Activated CD4-positive, alpha-beta T cell treated with anti-CD3 and anti-CD28 coated beads, Interleukin-2, amount 50 U/mL, for 4 hours (primary cell): Measurements from ENCODE around the gene RBM15B.
"Not testable (repeated sequence)": the region's sequence is repeated elsewhere in the genome, so short reads cannot be mapped to it uniquely, and the experiment has no call there.

Experiments used
- DNase-seq, 2 experiments: peaks; one replicate each; pipeline ENCODE4 v3.0.0-alpha.2; 2020

Gene RBM15B

DNA sequence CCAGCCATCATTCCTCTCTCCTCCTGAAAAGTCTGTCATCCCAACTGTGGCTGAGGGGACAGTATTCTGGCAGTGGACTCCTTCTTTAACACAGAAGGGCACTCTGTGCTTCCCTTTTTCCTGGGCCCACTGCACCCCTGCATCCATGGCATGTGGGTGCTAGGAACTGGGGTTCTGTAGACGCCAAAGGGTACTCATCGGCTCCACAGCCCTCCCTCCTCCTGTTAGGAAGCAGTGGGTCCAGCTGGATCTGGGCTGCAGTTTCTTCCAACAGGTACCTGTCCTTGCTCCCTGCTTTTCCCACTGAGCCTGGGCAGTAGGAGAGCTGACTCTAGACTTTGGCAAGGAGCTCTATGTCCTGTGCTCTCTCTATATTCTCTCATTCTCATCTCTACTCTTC is 12.4 kb upstream of the RBM15B start:
- DNase-seq, result no peak

DNA sequence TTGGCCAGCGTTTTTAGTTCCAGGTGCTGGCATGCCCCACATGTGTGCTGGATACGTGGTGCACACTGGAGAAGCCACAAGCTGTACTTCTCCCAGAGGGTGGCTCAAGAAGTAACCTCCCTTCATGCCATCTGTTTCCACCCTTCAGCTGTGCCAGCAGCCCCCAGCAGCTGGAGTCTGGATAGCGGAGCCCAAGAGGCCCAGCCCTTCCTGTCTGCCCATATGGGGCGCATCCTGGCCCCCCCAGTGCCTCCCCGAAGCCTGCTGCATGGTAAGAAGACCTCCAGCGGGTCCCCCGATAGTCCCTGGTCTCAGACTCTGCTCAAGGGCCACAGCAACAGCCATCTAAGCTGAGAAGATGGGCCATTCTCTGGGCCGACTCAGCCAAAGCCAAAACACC is 11.8 kb upstream of the RBM15B start:
- DNase-seq, result no peak

DNA sequence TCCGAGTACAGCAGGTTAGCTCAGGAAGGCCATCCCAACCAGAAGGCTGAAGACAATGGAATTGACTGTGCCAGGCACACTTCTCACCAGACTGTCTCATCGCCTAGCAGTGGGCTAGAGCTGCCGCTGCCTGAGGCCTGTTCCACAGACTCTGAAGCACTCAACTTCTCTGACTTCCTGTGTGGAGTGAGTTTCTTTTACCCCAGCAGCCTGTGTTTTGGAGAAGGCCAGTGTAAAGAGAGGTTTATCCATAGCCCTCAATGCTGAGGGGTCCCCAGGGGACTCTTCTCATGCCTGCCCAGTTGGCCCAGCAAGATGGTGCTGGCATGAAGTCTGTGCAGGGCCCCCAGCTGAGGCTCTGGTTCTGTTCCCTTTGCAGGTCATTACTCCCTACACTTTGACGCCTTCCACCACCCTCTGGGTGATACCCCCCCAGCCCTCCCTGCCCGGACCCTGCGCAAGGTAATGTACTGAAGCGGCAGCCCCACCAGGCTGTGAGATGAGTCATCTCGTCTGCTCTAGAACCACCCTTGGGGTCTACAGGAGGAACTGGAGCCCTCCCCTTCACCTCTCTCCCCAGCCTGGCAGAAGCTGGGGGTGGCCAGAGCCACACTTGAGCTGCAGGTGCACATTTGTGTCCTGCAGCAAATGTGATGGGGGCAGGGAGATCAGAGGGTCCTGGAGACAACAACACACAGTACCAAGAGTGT is 11.2 kb upstream of the RBM15B start:
- DNase-seq, result no peak

DNA sequence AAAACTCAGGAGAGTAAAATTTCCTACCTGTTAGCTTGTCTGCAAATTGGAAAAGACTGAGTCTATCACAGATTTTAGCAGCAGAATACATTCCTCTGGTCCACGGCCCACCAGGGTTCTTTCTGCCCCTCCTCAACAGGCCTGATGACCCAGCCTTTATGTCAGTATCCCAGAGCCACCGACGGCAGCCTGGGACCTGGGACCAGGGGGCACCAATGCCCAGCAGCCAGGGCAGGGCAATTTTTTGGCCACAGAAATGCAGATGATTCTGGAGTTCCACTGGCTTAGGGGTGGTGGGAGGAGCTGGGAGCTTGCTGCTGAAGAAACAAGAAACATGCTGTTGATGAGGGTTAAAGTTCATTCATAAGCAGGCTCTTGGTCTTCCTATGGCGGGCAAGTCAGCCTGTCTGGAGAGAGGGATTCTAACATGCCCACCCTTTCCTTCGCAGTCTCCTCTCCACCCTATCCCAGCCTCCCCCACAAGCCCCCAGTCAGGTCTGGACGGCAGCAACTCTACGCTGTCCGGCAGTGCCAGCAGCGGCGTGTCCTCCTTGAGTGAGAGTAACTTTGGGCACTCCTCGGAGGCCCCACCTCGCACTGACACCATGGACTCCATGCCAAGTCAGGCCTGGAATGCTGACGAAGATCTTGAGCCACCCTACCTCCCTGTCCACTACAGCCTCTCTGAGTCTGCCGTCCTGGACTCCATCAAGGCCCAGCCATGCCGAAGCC is 10.3 kb upstream of the RBM15B start:
- DNase-seq, result no peak

DNA sequence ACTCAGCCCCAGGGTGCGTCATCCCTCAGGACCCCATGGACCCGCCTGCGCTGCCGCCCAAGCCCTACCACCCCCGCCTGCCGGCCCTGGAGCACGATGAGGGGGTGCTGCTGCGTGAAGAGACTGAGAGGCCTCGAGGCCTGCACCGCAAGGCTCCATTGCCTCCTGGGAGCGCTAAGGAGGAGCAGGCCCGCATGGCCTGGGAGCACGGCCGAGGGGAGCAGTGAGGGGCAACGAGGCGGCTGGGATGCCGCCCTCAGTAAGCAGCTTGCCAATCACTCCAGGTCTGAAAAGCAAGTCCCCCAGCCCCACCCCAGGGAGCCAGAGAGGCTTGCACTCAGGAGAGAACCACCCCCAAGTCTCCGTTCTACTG is 9.8 kb upstream of the RBM15B start:
- no peak for DNase-seq

DNA sequence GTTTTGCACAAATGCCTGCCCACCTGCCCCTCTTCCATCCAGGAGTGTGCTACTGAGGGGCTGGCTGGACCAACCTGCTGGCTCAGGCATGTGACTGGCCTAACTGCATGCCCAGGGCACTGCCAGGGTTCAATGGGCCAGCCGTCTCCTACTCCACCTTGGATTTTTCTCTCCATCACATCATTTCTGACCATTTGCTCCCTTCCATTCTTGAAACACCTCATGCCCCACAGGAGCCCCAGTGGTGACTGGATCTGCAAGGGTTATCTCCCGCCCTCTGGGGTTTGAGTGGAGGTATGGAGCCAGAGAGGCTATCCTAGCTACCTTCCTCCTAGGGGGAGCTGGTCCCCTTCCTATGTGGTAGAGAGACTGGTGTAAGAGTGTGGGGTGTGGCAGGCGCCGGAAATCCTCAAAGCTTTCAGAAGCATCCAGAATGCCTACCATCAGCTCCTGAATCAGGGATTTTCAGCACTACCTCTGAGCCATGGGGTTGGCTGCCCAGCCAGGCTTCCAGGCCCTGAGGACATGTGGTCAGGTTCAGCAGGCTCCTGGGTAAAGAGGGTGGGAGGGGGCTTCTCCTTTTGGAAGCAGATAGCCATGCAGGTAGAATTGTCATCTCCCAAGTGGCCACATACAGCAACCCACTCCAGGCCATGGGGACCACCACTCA is 8.9 kb upstream of the RBM15B start:
- no peak for DNase-seq

DNA sequence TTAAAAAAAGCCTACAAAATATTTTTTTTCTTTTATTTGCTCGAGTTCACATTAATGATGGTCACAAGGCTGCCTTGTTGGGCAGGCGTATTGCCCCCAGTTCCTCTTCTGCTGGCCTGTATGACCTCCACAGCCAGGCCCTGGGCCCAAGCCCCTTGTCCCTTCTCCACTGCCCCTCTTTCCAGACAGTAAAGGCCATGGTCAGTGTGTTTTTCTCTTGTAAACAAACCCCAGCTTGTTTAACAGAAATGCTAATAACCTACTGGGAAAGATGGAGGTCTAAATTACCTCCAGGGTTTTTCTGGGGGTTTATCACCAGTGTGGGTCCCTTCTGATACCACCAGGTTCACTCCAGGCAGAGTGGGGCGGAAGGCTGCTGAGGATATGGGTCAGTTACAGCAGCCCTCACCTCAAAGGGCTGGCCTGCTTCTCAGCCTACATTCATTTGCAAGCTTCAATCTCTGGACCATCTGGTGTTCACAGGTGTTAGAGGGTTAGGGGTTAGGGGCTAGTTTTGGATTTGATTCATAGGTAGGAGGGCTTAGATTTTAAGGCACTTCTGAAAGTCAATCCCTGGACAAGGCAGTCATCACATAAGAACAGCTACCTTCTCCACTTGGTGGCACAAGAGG is 8.0 kb upstream of the RBM15B start:
- DNase-seq, result no peak

DNA sequence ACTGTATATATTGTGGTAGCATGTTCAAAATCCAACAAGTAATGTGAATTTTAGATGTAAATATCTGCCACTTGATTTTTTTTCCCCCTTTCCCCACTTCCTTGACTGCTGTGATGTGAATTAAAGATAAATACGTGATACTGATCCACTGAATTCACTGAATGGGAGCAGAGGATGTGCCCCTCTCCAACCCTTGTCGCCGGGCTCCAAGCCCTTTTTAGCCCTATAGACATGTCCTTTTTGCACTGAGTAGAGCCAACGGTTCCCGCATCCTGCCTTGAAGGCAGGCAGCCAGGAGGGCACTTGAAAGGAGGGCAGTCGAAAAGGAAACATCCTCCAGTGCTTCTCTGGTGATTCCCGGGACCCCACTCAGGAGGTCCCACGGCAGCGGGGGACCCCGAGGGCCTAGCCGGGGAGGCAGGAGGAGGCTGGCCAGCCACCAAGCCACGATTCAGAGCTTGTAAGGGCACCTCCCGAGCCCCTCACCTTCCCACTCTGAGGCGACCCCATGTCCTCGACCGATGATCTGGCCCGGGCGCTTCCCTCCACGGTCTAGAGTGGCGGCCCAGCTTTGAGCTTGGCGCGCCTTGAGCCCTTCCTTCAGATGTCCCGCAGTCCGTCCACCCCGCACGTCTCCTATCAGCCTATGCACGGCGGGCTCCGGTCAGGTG is 6.9 kb upstream of the RBM15B start:
- no peak for DNase-seq

DNA sequence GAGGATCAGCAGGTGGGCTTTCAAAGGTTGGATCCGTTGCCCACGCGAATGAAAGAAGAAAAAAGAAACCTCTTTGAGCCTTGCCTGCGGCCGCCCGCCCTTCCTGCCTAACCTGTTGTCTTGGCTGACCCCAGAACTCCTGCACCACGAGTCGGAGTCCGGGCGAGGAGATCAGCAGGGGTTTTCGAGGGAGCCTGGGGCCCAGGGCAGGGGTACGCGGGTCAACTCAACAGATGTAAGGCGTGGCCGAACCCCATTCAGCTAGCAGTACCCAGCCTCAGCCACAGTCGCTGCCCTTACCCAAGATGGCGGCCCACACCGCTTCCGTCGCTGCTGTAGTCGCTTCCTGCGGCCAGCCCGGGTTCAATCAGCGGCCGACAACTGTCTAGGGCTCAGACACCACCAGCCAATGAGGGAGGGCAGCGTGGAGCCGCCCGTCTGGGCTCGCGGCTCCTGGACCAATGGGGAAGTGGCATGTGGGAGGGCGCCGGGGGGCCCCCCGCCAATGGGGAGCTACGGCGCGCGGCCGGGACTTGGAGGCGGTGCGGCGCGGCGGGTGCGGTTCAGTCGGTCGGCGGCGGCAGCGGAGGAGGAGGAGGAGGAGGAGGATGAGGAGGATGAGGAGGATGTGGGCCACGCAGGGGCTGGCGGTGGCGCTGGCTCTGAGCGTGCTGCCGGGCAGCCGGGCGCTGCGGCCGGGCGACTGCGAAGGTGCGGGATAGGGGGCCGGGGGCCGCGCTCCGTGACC is 6.2 kb upstream of the RBM15B start, which contains the start of gene MANF:
MANF (plus strand) TSS at position 566 of the 748 bp plus-strand sequence; CDS start at position 618, 52 bp downstream.
- DNase-seq, result peak; percentile 95 to 96

DNA sequence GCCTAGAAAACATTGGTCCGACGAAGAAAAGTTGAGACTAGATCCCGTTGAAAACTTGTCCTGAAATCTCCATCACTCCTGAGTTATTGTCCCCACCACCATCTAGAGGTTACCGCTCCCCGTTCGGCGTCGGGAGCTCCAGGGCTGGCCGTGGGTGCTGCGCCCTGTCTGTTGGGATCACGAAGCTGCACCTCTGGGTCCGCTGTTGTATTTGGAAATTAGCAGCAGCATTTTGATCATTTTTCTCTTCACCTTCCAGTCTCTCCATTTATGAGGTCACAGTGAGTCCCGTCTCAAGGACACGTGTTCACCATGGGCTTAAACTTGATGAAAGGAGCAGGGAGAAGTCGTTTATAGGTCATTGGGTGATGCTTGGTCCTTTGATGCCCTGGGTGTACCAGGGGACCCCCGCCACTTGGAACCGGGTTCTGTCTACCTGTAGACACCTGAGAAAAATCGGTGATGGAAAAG is 5.4 kb upstream of the RBM15B start:
- DNase-seq, result no peak

DNA sequence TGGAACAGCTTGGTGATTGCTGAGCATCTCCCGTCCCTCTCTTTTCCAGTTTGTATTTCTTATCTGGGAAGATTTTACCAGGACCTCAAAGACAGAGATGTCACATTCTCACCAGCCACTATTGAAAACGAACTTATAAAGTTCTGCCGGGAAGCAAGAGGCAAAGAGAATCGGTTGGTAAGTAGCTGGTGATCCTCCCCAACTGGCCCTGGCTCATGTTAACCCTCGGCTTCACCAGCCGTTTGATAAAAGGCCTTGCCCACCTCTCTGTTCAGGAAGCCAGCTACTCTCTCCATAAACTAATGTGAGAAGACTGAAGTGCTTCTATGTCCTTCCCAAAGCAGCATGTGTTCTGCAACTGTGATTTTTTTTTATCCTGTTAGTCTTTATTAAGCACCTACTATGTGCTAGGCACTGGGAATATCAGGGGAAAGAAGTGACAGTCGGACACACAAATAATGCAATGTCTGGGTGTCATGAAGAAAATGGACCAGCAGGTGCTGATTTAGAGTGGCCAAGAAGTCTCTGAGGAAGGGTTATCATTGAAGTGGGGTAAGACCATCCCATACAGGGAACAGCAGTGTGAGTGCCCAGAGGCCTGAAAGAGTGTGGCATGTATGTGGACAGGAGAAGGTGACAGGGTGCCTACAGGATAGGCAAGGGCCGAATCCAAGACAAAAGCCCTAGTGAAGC is 4.8 kb upstream of the RBM15B start:
- DNase-seq, result no peak

DNA sequence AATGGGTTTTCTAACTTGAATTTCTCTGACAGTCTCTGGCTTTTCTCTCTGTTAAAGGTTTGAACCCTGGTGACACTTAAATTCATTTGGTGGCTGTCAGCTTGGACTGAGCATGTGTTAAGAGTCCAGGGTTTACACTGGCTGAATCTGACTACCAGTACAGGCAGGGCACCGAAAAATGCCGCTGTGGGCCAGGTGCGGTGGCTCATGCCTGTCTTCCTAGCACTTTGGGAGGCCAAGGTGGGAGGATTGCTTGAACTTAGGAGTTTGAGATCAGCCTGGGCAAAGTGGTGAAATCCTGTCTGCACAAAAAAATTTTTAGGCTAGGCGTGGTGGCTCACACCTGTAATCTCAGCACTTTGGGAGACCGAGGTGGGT is 4.2 kb upstream of the RBM15B start:
- DNase-seq, result no peak

DNA sequence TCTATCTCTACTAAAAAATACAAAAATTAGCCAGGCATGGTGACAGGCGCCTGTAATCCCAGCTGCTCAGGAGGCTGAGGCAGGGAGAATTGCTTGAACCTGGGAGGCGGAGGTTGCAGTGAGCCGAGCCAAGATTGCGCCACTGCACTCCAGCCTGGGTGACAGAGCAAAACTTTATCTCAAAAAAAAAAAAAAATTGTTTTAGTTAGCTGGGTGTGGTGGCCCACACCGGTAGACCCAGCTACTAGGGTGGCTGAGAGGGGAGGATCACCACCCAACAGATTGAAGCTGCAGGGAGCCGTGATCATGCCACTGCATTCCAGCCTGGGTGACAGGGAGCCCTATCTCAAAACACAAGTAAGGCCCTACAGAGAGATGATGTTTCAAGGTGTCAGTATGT is 3.8 kb upstream of the RBM15B start:
- DNase-seq, result not testable (repeated sequence)

DNA sequence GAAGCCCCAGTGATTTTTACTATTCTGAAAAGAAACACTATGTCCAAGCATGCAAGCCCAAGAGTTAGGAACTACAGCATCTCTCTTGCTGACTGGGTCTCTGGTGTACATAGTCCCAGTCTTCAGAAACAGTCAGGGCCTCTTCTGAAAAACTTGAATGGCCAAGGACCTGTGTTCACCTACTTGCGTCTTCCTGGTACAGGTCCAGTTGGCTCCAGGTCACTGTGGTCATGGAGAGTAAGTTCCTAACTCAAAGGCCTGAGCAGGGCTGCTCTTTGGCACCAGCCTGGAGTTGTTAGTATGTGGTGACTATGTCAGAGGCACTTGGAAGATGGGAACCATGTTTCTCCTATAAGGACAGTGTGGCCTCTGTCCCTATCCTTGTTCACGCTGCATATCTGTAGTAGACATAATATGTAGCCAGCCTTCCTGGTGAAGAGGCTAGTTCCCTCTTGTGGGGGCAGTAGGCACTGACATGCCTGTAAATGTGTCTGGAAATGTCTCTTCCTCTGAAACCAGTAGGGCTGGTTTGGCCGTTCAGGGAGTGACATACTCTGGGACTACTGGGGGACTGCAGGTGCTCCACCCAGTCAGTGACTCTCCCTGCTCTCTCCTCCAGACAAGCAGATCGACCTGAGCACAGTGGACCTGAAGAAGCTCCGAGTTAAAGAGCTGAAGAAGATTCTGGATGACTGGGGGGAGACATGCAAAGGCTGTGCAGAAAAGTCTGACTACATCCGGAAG is 2.6 kb upstream of the RBM15B start:
- DNase-seq, result no peak

DNA sequence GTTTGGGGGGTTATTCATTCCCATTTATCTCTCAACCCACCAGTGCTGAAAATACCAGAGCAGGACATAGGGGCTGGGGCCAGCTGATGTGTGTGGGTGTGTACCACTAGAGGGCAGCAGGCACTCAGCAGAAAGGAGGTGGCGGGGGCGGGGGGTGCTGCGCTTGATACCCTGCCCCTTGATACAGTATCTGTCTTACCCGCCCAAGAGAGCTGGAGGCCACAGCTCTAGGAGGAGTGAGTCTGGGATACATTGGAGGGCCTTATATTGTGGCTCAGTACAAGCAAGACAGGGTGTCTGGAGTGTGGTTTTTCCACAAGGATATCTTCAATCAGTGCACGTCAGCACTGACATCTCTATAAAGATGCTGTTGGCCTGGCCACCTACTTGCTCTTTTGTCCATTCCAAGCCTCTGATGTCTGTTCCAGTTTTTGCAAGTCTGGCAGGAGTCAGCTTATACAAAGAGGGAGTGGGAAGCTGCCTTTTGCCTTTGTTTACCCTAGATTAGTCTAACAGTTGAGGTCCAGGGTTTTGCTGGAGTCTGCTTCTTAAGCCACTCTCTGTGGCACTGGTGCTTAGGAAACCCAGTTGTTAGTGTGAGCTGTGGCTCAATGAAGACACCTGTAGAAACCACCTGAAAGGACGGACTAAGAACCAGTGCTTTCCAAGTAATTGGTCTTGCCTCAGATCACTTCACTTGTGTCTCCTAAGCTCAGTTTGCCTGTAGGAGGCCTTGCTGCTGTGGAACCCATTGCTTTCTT is 1.5 kb upstream of the RBM15B start:
- DNase-seq, result peak; percentile 44 to 51

DNA sequence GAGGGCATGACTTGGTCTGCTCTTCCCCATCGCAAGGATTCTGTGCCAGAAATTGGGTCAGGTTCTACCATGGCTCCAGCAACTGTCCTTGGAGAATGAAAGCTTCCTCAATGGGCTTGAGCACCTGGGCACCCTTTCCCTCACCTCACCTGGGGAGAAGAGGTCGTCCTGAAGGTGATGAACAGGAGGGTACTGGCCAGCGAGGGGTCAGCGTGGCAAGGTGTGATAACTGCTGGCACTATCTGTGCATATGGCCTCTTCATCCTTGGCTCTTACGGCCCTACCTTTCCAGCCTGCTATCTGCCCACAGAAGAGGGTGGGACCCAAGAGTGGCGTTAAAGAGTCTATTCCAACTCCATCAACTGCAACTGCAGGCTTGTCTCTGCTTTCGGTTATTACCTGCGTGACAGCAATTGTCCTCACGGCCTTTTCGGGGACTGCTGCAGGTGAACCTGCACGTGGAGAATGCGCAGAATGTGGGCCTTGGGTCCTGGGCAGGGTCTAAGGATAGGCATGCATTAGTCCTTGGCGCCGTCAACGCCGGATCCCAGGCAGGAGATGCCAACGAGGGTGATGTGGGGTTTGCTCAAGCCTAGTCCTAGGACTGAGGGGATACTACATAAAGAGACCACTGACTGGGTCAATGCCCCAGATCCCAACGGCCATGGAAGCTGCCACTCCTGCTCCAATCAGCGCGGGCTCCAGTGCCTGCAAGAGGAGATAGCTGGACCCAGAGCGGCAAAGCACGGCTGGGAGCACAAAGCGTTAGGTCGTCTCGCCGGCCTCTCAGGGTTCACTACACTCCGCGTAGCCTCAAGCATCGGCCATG is 625 bp upstream of the RBM15B start:
- no peak for DNase-seq

DNA sequence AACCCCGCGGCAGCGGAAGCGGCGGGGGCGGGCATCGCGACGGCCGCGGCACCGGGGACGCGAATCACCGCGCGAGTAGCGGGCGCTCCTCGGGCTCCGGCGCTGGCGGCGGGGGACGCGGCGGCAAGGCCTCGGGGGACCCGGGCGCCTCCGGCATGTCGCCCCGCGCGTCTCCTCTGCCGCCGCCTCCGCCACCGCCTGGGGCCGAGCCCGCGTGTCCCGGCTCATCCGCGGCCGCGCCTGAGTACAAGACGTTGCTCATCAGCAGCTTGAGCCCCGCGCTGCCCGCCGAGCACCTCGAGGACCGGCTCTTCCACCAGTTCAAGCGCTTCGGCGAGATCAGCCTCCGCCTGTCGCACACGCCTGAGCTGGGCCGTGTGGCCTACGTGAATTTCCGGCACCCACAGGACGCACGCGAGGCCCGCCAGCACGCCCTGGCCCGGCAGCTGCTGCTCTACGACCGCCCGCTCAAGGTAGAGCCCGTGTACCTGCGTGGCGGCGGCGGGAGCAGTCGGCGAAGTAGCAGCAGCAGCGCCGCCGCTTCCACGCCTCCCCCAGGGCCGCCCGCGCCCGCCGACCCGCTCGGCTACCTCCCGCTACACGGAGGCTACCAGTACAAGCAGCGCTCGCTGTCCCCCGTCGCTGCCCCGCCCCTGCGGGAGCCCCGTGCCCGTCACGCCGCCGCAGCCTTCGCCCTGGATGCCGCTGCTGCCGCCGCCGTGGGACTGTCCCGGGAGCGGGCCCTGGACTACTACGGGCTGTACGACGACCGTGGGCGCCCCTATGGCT is 675 bp downstream of the RBM15B start:
- DNase-seq, result peak; percentile 41 to 50
